Measurements from ENCODE around the gene ENGASE. TPM values are rescaled to one million over a fixed set of nuclear protein-coding genes. Genes with fewer than 3 reads are reported as not detected.

Gene ENGASE
- polyA plus RNA-seq, 1 of the 3 experiments (the other 2 are of a cell fraction) = 30.1 TPM

DNA sequence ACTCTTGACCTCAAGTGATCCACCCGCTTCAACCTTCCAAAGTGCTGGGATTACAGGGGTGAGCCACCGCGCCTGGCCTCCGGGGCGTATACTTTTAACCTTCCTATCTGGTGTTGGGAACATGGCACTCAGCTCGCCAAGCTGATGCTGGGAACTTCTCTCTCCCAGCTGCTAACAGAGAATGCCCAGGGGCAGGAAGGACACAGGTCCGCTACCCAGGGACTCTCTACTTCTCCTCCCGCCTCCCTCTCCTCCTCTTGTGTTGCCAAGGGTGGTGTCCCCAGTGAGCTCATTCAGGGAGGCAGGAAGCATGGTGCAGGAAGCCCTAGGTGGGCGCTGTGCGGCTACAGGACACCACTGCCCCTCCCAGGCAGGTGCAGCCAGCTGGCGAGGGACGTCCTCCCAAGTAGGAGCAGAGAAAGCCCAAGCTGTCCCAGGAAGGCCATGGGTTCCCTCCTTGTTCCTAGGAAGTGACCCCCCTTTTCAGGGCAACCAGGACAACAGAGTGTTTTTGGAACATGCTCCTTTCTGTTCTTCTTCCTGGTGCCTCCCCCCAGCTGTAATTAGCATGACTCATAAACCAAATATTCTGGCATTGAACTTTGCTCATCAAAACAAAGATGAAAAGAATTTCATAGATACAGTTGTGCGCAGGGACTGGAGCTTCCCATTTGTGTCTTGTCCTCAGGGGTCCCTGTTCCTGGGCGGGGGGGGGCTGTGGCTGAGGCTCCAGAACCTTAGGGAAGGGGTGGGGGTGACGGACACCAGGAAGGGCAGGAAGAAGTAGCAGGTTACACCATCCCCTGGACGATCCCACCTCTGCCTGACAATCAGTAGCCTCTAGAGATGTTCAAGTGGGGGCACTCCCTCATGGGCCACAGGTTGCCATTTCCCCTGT, 48.0 kb upstream of the ENGASE start:
- H2AFZ ChIP-seq (ENCODE audit: low read depth) = peak overlapping the region; percentile 48; the same call in 1 of the 2 replicates
- no peaks in the 10 kb centered on the region for H4K20me1 ChIP-seq (ENCODE audit: insufficient read depth)
- POLR2A ChIA-PET = interaction anchor here (1.4 to 2.1 kb wide), 5 partner anchors 19 to 143 kb away, joined by 3 to 11 read pairs (median 4); partner anchors contain the start of gene LGALS3BP
- H3K36me3 ChIP-seq (replicated peaks in 1 of 2; ENCODE audit: control insufficient read depth in 1 of 2, insufficient read depth in 2 of 2, low read length in 1 of 2) = no peaks in the 10 kb centered on the region
- H3K9me2 ChIP-seq = no peaks in the 10 kb centered on the region
- peak; percentile 64 for DNase-seq
- H3K9me3 ChIP-seq = no peaks in the 10 kb centered on the region
- H3F3A ChIP-seq (replicated peaks; ENCODE audit: insufficient read depth) = no peaks in the 10 kb centered on the region
- WGBS (ENCODE audit: low lambda C conversion rate) = 59% methylated on average over 16 of the region's 16 CpGs
- no peaks in the 10 kb centered on the region for H3K27me3 ChIP-seq (ENCODE audit: insufficient read depth)
- CTCF ChIA-PET = interaction anchor here (0.9 to 22.0 kb wide), 19 partner anchors 8 to 368 kb away, joined by 3 to 405 read pairs (median 6); no protein-coding TSS in a partner anchor
- H3K4me2 ChIP-seq = peak overlapping the region; percentile 72
- peak overlapping the region; percentile 51 to 92 for H3K27ac ChIP-seq (ENCODE audit: low read depth in 2 of 2, low read length in 1 of 2)
- H3K4me1 ChIP-seq (ENCODE audit: control insufficient read depth in 1 of 2, insufficient read depth in 2 of 2, low read depth in 1 of 2, low read length in 1 of 2) = peaks cover 33 to 53% of the 10 kb centered on the region in 2 experiments
- peak overlapping the region; percentile 19 to 35; a peak in 2 of 4 replicates for H3K4me3 ChIP-seq (ENCODE audit: low read depth in 2 of 2, low read length in 1 of 2)
- H3K9ac ChIP-seq = peak overlapping the region; percentile 23; the same call in 1 of the 2 replicates
- H3K79me2 ChIP-seq (ENCODE audit: insufficient read depth) = no peaks in the 10 kb centered on the region
- no peak for TF ChIP-seq GABPA (IDR thresholded peaks at IDR 0.05; ENCODE audit: low read depth)
- TF ChIP-seq TCF12 (IDR thresholded peaks at IDR 0.05) = peak; percentile 80
- TF ChIP-seq, protein P1, sequence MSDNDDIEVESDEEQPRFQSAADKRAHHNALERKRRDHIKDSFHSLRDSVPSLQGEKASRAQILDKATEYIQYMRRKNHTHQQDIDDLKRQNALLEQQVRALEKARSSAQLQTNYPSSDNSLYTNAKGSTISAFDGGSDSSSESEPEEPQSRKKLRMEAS (IDR thresholded peaks at IDR 0.05; ENCODE audit: low read depth) = 0 out of 2 replicates have a peak, but pooled peaks have one; percentile 33
- peak; percentile 73; the same call in 1 of the 2 replicates for TF ChIP-seq RXRA (IDR thresholded peaks at IDR 0.05; ENCODE audit: borderline replicate concordance, low read depth)
- peak; percentile 92 for TF ChIP-seq FOSL2 (IDR thresholded peaks at IDR 0.05; ENCODE audit: borderline replicate concordance, low read depth)
- TF ChIP-seq CHD2 (IDR thresholded peaks at IDR 0.05; ENCODE audit: low read length, partially characterized antibody) = peak; percentile 51
- TF ChIP-seq EZH2phosphoT487 (IDR thresholded peaks at IDR 0.05; ENCODE audit: borderline replicate concordance, low read depth) = no peak
- peak; percentile 82; the same call in 1 of the 2 replicates for TF ChIP-seq NFIC (IDR thresholded peaks at IDR 0.05; ENCODE audit: borderline replicate concordance)
- TF ChIP-seq, protein P2, sequence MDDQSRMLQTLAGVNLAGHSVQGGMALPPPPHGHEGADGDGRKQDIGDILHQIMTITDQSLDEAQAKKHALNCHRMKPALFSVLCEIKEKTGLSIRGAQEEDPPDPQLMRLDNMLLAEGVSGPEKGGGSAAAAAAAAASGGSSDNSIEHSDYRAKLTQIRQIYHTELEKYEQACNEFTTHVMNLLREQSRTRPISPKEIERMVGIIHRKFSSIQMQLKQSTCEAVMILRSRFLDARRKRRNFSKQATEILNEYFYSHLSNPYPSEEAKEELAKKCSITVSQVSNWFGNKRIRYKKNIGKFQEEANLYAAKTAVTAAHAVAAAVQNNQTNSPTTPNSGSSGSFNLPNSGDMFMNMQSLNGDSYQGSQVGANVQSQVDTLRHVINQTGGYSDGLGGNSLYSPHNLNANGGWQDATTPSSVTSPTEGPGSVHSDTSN (IDR thresholded peaks at IDR 0.05) = peak; percentile 36; the same call in 1 of the 2 replicates
- TF ChIP-seq JUND (IDR thresholded peaks at IDR 0.05) = peak; percentile 94; the same call in 1 of the 2 replicates
- peak; percentile 35; the same call in 1 of the 2 replicates for TF ChIP-seq POLR2AphosphoS5 (IDR thresholded peaks at IDR 0.05; ENCODE audit: low read depth, low read length)
- TF ChIP-seq EP300 (IDR thresholded peaks at IDR 0.05; ENCODE audit: borderline replicate concordance in 1 of 2, low read depth in 1 of 2, low read length in 1 of 2) = peak in 1 of 2 experiments; percentile 53; a peak in 1 of 4 replicates
- no peak for TF ChIP-seq NRF1 (IDR thresholded peaks at IDR 0.05; ENCODE audit: low read depth, low read length)
- TF ChIP-seq ELF1 (IDR thresholded peaks at IDR 0.05) = peak; percentile 79
- 0 out of 2 replicates have a peak, but pooled peaks have one; percentile 19 for TF ChIP-seq SIN3A (IDR thresholded peaks at IDR 0.05; ENCODE audit: borderline replicate concordance, low read depth, low read length)
- TF ChIP-seq TEAD4 (IDR thresholded peaks at IDR 0.05; ENCODE audit: borderline replicate concordance, insufficient read depth) = peak; percentile 63; the same call in 1 of the 2 replicates
- TF ChIP-seq MXI1 (IDR thresholded peaks at IDR 0.05; ENCODE audit: low read depth, low read length) = no peak
- TF ChIP-seq, protein P3, sequence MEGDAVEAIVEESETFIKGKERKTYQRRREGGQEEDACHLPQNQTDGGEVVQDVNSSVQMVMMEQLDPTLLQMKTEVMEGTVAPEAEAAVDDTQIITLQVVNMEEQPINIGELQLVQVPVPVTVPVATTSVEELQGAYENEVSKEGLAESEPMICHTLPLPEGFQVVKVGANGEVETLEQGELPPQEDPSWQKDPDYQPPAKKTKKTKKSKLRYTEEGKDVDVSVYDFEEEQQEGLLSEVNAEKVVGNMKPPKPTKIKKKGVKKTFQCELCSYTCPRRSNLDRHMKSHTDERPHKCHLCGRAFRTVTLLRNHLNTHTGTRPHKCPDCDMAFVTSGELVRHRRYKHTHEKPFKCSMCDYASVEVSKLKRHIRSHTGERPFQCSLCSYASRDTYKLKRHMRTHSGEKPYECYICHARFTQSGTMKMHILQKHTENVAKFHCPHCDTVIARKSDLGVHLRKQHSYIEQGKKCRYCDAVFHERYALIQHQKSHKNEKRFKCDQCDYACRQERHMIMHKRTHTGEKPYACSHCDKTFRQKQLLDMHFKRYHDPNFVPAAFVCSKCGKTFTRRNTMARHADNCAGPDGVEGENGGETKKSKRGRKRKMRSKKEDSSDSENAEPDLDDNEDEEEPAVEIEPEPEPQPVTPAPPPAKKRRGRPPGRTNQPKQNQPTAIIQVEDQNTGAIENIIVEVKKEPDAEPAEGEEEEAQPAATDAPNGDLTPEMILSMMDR (IDR thresholded peaks at IDR 0.05) = no peak
- TF ChIP-seq MEF2A (IDR thresholded peaks at IDR 0.05; ENCODE audit: borderline replicate concordance, low read depth) = no peak
